Stimulated activated CD4-positive, alpha-beta T cell treated with anti-CD3 and anti-CD28 coated beads, TNF-alpha, amount 100 ng/mL, for 48 hours (primary cell): ENCODE results near the gene OR4F15.
"Not testable (repeated sequence)": the region's sequence is repeated elsewhere in the genome, so short reads cannot be mapped to it uniquely, and the experiment has no call there.

Source experiments
- DNase-seq, 3 donors: peaks; one replicate each; pipeline ENCODE4 v3.0.0-alpha.2; 2020; ENCODE audit warnings: low read depth in 3 of 3

The OR4F15 gene

GRCh38 chr15:101811902-101812301 is at the start of gene OR4F15:
Gene OR4F15 (plus strand): TSS chr15:101812202. CDS start chr15:101818187, 5,985 bp downstream.
- DNase-seq, result no peak

GRCh38 chr15:101764669-101765339 is 47.2 kb upstream of the OR4F15 start:
- DNase-seq, result not testable (repeated sequence)

- not testable (repeated sequence) for DNase-seq
Observed at GRCh38 chr15:101765340-101765671, 46.7 kb upstream of the OR4F15 start.

GRCh38 chr15:101765772-101766456 is 46.1 kb upstream of the OR4F15 start:
- no peak for DNase-seq

- DNase-seq, result not testable (repeated sequence)
Observed at GRCh38 chr15:101767083-101767640, 44.8 kb upstream of the OR4F15 start.

- DNase-seq, result no peak
Observed at GRCh38 chr15:101772921-101773320, 39.1 kb upstream of the OR4F15 start.

GRCh38 chr15:101773496-101774100 is 38.4 kb upstream of the OR4F15 start:
- no peak for DNase-seq

- no peak for DNase-seq
Observed at GRCh38 chr15:101775136-101775535, 36.9 kb upstream of the OR4F15 start.

GRCh38 chr15:101778576-101778975 is 33.4 kb upstream of the OR4F15 start:
- DNase-seq, result not testable (repeated sequence)

- not testable (repeated sequence) for DNase-seq
Observed at GRCh38 chr15:101780225-101780624, 31.8 kb upstream of the OR4F15 start.

- DNase-seq, result no peak
Observed at GRCh38 chr15:101781928-101782327, 30.1 kb upstream of the OR4F15 start.

- no peak for DNase-seq
Observed at GRCh38 chr15:101784644-101785043, 27.4 kb upstream of the OR4F15 start.

GRCh38 chr15:101786422-101786821 is 25.6 kb upstream of the OR4F15 start:
- not testable (repeated sequence) for DNase-seq

- not testable (repeated sequence) for DNase-seq
Observed at GRCh38 chr15:101788001-101788400, 24.0 kb upstream of the OR4F15 start.

- not testable (repeated sequence) for DNase-seq
Observed at GRCh38 chr15:101788503-101789269, 23.3 kb upstream of the OR4F15 start.

- not testable (repeated sequence) for DNase-seq
Observed at GRCh38 chr15:101790748-101791147, 21.3 kb upstream of the OR4F15 start.

GRCh38 chr15:101793981-101794380 is 18.0 kb upstream of the OR4F15 start:
- DNase-seq, result not testable (repeated sequence)

GRCh38 chr15:101795455-101795854 is 16.5 kb upstream of the OR4F15 start:
- DNase-seq, result no peak

GRCh38 chr15:101799665-101800064 is 12.3 kb upstream of the OR4F15 start:
- no peak for DNase-seq

- DNase-seq, result no peak
Observed at GRCh38 chr15:101801048-101801447, 11.0 kb upstream of the OR4F15 start.

- DNase-seq, result no peak
Observed at GRCh38 chr15:101803209-101803608, 8.8 kb upstream of the OR4F15 start, which contains the start of gene OR4F6. Gene OR4F6 (plus strand): TSS chr15:101803509. CDS start chr15:101805720, 2,211 bp downstream.

- no peak for DNase-seq
Observed at GRCh38 chr15:101803676-101804075, 8.3 kb upstream of the OR4F15 start.
